H1 (cell line): ENCODE data around the gene DCANP1. TPM values are rescaled to one million over a fixed set of nuclear protein-coding genes. Genes with fewer than 3 reads are reported as not detected.

Experiments
- BACH1 ChIP-seq: IDR thresholded peaks from 2 replicates; pipeline ENCODE4 v1.6.1; 2012; ENCODE audit warnings: low read length, improper control_type of control experiment
- BRCA1 ChIP-seq: IDR thresholded peaks from 2 replicates; pipeline ENCODE4 v1.6.1; 2012; ENCODE audit warnings: low read depth, low read length, improper control_type of control experiment
- HDAC6 ChIP-seq: IDR thresholded peaks from one replicate; pipeline ENCODE4 v1.7.1; 2012; ENCODE audit warnings: low read depth, mild to moderate bottlenecking, inconsistent platforms, low read length, moderate library complexity
- RNF2 ChIP-seq: fragments of 200-900, 300-1000 bp; sonication (generic); IDR thresholded peaks from 2 replicates; pipeline ENCODE4 v1.7.1; 2016; ENCODE audit warnings: borderline replicate concordance, low read depth, mild to moderate bottlenecking, antibody characterized with exemption, low read length; ENCODE audit not compliant: poor library complexity, severe bottlenecking; ENCODE audit errors: missing control alignments
- polyA plus RNA-seq, 7 experiments: library from polyadenylated mRNA; depleted of rRNA in 3 of 7; stranded (reverse) in 5 of 7; unstranded in 2 of 7; fragments of >200 nt in 5 of 7; fragments of 200-250 nt in 2 of 7; gene quantifications; 1 replicate in 5 of 7; 2 replicates in 1 of 7; 4 replicates in 1 of 7; pipeline versions ENCODE4 v1.2.1 to v1.2.3, GENCODE V29; 2011 to 2013; ENCODE audit warnings: missing spikeins in 2 of 7, mixed read lengths in 2 of 7
- total RNA-seq: library from RNA; stranded (reverse); fragmentation: NEBNext Ultra II Directional; extraction: Animal tissue kit (Norgen Biotek cat#: 25700); gene quantifications from 2 replicates; pipeline ENCODE4 v1.2.1, GENCODE V29; 2021

Gene DCANP1
- total and polyA plus RNA-seq, 2 of the 8 experiments (the other 6 are each of a cell fraction or from before 2014, with no cell fraction given) = not detected

GRCh38 chr5:135425641-135426040 is 21.5 kb downstream of the DCANP1 start (continued):
- TF ChIP-seq RNF2 (no peak), HDAC6 (no peak), BACH1 (no peak), BRCA1 (no peak)
